Measurements from ENCODE around the gene ZNF618. TPM values are rescaled to one million over a fixed set of nuclear protein-coding genes. Genes with fewer than 3 reads are reported as not detected.
"Not testable (repeated sequence)": the region's sequence is repeated elsewhere in the genome, so short reads cannot be mapped to it uniquely, and the experiment has no call there.

Gene ZNF618
- total RNA-seq, 1 experiment from 2014 or later = 5.1 TPM

DNA sequence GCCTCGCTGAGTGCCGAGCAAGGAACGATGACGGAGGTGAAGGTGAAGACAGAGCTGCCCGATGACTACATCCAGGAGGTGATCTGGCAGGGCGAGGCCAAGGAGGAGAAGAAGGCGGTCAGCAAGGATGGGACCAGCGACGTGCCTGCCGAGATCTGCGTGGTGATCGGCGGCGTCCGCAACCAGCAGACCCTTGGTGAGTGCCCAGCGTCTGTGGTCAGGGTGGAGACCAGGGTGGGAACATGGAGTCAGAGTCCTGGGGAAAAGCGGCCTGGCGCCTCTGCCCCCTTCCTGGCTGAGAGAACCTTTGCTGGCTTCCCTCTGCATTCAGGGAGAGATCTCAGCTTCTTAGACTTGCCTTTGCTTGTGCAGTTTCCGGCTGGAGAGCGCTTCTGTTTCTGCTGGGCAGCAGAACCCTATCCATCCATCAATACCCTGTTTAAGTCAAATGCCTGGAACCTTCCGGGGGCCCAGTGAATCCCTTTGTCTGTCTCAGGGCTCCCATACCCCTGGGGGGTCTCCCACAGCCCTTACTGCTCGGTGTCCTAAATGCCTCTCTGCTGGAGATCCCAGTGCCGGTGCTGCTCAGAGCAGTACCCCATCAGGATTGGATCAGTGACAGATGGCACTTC, 112.4 kb downstream of the ZNF618 start:
- no peak for DNase-seq (ENCODE audit: low read depth)

DNA sequence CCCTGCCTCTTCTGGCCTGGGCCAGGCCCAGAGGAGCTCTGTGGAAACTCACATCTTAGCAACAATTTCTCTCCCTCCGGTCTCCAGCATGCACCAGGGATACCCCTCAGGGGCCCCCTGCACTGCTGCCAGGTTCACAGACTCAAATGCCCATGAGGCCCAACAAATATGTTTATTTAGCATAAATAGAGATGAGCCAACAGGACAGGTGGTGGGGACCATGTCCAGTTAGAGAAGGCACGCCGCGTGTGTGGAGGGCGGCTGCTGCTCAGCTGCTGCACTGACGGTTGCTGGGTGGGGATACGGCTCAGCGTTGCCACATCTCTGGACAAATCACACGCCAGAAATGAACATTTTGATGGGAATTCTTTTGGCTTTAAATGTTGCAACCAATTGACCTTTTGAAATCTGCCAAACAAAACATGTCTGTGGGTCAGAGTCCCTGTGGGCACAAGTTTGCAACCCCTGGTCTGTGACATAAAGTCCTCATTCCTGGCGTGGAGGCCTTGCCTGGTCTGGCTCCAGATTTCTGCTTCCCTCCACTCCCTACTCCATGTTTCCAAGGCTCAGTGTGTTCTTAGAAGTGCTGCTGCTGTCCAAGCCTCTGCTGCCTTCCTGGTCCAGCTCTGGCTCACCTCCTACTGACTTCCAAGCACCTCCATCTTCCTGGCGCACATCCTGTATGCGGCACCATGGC, 113.1 kb downstream of the ZNF618 start:
- peak; percentile 96 for DNase-seq (ENCODE audit: low read depth)

DNA sequence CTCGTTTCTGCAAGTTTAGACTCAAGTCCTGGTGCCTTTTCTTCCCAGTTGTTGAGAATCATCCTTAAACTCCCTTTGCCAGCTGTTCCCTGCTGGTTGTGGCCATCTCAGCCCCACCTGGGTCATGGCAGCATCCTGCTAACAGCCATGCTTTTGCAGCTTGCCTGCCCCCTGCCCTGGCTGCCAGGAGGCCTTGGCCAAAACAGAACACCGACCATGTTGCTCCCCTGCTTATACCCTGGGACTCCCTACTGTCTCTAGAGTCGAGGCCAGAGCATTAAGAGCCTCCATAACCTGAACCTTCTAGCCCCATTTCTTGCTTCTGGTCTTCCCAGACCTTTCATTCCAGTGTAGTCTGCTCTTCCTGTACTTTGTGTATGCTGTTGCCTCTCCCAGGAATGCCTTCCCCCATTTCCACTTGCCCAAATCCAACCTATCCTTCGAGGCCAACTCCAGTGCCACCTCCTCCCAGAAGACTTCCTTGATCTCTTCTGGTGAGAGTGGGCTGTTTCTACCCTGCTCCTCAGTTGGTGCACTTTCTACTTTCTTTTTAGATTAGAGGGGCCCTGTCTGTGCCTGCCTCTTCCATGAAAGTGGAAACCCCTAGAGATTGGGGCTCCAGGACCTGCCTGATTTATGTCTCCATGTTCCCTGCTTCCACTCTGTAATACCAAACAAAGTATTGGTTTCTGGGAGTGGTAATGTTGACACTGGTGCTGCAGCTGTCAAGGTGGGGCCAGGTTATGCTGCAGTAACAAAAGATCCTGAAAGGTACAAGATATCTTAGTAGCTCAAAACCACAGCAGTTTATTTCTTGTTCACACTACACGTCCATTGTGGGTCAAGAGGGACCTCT, 113.8 kb downstream of the ZNF618 start:
- no peak for DNase-seq (ENCODE audit: low read depth)

DNA sequence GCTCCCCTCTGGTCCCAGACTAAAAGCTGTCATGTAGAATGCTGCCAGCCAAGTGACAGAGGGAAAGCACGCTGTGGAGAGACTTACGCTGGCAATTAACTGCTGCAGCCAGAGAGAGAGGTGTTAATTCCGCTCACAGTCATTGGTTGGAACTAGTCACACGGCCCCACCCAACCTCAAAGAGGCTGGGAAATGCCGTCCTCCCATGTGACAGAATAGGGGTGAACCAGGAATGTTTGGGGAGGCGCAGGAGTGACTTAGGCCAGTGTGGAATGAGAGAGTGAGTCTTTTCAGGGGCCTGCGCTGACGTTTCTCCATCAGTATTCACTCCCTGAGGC, 114.4 kb downstream of the ZNF618 start:
- DNase-seq (ENCODE audit: low read depth) = no peak

- no peak for DNase-seq (ENCODE audit: low read depth)
Measured at GRCh38 chr9:113990975-113991471, 114.9 kb downstream of the ZNF618 start.

- DNase-seq (ENCODE audit: low read depth) = no peak
Measured at GRCh38 chr9:113991714-113992113, 115.6 kb downstream of the ZNF618 start.

DNA sequence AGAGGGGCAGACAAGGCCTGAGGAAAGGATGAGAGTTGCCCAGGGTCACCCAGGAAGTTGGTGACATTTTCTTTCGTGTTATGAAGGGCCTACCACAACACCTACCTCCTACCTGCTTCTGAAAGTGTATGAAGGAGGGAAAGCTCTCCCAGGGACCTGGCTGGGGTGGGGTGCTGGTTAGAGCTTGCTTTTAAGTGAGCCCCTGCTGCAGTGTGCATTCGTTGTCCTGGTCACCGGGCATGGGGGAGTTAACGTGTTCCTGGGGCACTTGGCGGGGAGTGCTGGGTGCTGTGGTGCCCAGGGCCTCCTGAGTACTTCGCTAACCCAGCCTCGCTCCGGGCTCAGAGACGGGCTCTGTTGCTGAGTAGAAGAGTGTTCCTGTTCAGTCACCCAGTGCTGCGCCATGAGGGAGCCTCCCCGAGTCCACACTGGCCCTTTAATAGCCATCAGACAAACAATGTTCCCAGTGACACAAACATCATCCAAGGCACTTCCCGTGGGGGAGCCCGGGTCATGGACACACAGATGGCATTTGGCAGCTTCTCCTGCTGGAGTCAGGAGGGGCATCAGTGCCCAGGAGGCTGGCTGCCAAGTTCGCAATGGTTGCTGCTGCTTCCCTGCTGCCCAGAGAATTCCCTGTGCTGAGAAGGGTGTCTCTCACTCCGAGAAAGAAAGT, 116.3 kb downstream of the ZNF618 start:
- DNase-seq (ENCODE audit: low read depth) = no peak

DNA sequence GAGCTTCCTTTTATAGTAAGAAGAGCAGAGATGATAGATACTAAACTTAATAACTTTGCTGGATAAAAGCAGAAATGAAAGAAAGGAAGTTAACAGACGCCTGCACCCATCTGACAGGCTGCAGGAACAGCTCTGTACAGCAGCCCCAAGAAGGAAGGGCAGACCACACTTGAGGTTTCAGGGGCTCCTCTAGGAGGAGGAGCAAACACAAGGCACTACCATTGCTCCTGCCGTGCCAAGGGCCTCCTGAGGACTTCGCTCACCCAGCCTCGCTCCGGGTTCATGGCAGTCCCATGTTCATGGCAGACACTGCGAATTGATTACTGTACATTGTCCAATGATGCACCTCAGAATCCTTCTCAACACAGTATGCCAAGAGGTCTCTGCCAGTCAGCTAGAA, 116.9 kb downstream of the ZNF618 start:
- DNase-seq (ENCODE audit: low read depth) = no peak

DNA sequence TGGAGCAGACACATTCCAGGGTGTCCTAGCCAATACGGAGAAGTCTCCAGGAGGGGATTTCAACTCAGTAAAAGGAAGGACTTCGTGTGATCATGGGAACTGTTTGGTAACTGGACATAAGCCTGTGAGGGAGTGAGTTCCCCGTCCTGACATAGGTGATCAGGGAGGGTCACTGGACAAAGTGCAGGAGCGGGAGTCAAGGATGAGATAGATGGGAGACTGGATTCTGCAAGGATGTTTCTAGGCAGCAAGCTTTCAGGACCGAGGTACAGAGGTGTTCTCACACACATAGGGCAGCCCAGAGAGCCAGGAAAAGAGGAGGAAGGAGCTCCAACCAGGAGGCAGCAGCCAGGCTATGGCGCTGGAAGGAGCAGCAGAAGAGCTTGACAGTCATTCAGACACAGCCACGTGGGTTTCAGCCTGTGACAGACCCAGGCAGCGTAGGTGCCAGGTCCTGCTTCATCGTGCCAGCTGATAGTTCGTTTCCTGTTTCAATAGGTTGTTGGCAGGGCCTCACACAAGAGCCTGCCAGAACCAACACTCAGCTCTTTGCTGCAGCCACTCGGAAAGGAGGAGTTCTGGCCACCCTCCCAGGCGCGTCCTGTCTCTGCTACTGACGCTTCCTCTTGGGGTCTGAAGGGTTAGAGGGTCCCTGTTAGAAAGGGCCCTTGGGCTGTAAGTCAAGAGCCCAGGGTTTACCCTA, 117.9 kb downstream of the ZNF618 start:
- no peak for DNase-seq (ENCODE audit: low read depth)

DNA sequence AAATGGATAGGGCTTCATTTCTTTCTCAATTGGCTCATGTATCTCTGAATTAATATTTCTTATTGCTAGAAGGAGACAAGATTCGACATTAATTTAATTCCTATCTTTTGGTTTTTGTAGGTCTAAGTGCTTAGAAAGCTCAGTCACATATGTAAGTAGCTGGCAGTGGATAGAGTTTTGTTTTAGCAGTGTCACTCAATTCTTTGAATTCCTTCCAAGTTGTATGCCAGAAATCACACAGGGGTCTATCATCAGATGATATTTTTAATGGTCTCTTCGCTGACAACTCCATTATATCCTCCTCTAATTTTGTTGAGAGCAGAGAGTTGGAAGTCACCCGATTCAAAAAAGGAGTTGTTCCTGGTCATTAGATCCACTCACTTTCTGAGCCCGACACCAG, 119.3 kb downstream of the ZNF618 start:
- DNase-seq (ENCODE audit: low read depth) = no peak

GRCh38 chr9:113995963-113996362, 119.9 kb downstream of the ZNF618 start:
- no peak for DNase-seq (ENCODE audit: low read depth)

DNA sequence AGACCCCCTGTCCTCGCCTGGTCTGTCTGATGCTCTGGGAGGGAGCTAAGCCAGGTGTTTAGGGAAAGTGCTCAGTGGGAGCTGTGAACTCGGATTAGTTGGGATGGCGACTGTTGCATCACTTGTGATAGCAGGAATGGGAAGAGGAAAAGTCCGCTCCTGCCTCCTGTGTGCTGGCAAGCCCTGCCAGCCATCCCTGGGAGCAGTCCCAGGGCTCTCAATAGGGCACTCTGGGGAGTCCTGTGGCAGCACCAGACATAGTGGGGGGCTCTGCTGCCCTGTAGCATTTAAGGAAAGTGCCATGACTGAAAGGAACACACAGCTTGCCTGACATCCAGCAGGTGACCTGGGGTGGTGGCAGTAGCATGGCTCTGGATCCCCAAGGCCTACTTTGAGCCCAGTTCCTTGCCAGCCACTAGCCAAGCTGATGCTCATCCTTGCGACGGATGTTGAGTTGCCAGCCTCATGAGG, 120.5 kb downstream of the ZNF618 start:
- DNase-seq (ENCODE audit: low read depth) = no peak

GRCh38 chr9:113997064-113997463, 121.0 kb downstream of the ZNF618 start:
- DNase-seq (ENCODE audit: low read depth) = not testable (repeated sequence)

DNA sequence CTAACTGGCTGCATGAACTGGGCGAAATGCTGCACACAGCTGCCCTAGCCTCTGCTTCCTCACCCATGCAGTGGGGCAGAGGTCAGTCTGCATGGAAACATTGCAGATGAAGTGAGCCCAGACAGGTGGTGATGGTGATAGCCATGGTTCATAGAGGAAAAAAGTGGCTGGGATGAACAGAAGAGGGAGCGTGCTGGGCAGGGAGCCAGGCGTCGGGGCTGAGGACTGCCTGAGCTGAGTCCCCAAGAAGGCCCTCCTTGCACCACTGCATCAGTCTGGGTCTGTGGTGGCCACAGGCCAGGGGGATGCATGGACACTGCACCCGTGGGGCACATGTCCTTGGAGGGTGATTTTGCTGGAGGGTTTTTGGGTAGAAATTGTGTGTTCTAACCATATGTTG, 121.5 kb downstream of the ZNF618 start:
- DNase-seq (ENCODE audit: low read depth) = no peak

DNA sequence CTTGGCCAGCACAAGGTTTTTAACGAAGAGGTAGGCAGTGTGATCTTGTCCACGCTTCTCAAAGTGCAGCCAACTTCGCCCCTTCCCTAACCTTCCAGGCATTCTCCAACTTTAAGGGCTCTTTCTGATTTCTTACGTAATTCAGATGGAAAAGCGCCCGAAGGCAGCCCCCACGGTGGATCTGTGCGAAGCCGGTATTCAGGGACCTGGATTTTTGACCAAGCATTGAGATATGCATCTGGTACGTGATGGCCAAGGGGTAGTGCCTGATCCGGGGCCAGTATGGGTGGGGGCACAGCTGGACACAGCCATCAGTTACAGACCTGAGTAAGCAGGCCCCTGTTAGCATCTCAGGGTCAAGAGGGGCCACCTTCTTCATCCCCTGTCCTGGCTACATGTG, 122.0 kb downstream of the ZNF618 start:
- DNase-seq (ENCODE audit: low read depth) = no peak

- DNase-seq (ENCODE audit: low read depth) = no peak
Measured at GRCh38 chr9:113998525-113999255, 122.6 kb downstream of the ZNF618 start.

DNA sequence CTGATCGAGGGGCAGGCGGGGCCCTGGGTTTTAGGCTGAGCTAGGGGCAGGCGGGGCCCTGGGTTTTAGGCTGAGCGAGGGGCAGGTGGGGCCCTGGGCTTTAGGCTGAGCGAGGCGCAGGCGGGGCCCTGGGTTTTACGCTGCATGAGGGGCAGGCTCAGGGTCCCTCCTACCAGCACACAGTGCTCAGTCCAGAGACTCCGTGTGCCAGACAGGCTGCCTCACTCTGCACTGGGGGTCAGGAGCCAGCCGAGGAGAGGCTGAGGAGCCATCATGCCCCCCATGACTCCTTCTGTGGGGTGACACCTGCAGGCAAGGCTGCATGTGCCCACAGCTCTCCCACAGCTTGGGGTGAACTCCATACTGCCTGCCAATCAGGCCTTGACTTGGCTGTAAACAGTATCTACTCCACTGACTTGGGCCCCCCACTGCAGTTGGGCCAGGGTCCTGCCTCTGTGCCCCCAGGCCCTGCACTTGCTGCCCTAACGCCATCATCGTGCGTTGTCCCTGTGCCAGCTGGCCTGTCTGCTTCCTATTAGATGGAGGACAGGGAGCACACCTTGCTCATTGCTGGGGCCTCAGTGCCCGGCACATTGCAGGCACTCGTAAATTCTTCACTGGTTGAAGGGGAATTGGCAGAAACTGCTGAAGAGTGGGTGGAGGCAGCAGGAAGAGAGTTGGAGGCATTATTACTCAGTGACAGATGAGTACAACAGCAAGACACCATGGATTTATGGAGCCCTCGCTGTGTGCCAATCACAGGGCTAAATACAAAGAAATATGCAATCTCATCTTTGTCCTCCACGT, 123.3 kb downstream of the ZNF618 start:
- no peak for DNase-seq (ENCODE audit: low read depth)

- no peak for DNase-seq (ENCODE audit: low read depth)
Measured at GRCh38 chr9:114000063-114000454, 124.0 kb downstream of the ZNF618 start.

DNA sequence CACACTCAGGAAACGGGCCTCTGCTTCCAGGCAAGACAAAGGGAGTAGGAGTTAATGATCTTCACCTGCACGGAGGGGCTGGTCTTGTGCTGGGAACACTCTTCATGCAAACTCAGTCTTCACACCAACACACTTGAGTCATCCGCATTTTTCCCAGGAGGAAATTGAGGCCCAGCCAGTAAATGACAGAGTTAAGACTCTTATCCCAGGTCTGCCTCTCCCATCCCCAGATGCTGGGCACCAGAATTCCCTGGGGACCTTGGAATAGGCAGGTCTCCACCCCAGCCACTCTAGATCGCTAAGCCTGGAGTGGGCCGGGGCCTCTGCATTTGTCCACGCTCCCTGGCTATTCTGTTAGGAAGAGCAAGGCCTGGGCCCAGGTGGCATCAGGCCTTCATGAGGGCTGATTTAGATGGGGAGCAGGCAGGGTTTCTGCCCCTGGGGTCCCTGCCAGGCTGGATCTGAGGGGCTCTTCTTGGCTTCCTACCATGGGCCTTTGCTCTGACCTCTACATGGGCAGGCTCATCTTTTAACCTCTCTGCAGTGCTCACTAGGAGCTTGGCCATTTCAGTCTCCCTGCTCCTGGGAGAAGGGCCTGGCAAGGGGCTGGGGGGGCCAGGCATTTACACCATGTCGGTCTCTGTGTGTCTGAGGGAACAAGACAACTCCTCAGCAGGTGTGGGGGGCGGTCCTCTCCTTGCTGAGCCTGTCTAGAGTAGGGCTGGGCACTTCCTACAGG, 124.7 kb downstream of the ZNF618 start:
- no peak for DNase-seq (ENCODE audit: low read depth)

Measured in LHCN-M2 (cell line).